ENCODE data around the gene PYGB.

DNA sequence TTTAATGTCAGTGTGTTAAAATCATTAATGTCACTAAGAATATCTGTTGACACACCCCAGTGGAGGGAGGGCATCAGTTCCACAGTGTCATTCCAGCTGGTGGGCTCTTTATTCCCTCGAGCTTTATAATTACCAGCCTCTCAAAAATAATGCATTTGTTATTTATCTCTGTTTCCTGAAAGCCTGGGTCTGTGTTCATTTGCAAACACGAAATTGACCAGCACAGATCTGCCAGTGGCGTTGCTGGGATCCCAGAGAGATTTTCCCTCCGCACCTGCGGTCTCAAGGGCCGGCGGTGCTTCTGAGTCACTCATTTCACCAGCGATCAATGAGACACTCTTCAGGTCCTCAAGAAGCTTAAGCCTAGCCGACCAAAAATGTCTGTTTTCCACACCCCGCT, 5.7 kb upstream of the PYGB start:
- TF ChIP-seq MAX (IDR thresholded peaks at IDR 0.05) (no peak), YY1 (IDR thresholded peaks at IDR 0.05; ENCODE audit: low read depth) (no peak), FOXM1 (IDR thresholded peaks at IDR 0.05; ENCODE audit: borderline replicate concordance, low read depth) (no peak), CEBPB (IDR thresholded peaks at IDR 0.05) (no peak)

All from Ishikawa (cell line).